HEK293T (cell line): ENCODE data around the gene LEMD1.

ENCODE experiments used
- CTCF ChIA-PET: fragments of 350-600 bp; formaldehyde crosslinking; extraction: SDS; loops from one replicate; lab custom pipeline; 2021; ENCODE audit warnings: antibody characterized with exemption, inconsistent platforms; lab: Yijun Ruan, JAX
- POLR2A ChIA-PET: fragments of 350-600 bp; formaldehyde crosslinking; extraction: SDS; loops from one replicate; lab custom pipeline; 2020; ENCODE audit warnings: antibody characterized with exemption, inconsistent platforms; lab: Yijun Ruan, JAX
- DNase-seq: peaks from one replicate; pipeline ENCODE4 v3.0.0; 2012; ENCODE audit warnings: mixed read lengths; ENCODE audit errors: extremely low spot score
- ARNT ChIP-seq: fragments of 450-650 bp; IDR thresholded peaks from 2 replicates; pipeline ENCODE4 v1.6.1; 2017; ENCODE audit warnings: mild to moderate bottlenecking
- BHLHE40 ChIP-seq: fragments of 450-650 bp; IDR thresholded peaks from 2 replicates; pipeline ENCODE4 v1.6.1; 2016; ENCODE audit warnings: mild to moderate bottlenecking, moderate library complexity, borderline replicate concordance
- CTBP1 ChIP-seq: fragments of 450-650 bp; IDR thresholded peaks from 2 replicates; pipeline ENCODE4 v1.6.1; 2016; ENCODE audit warnings: borderline replicate concordance
- ELF4 ChIP-seq: fragments of 450-650 bp; IDR thresholded peaks from 2 replicates; pipeline ENCODE4 v1.6.1; 2017; ENCODE audit warnings: antibody characterized with exemption
- FOXA1 ChIP-seq: fragments of 450-650 bp; IDR thresholded peaks from 2 replicates; pipeline ENCODE4 v1.6.1; 2016; ENCODE audit warnings: mild to moderate bottlenecking
- FOXK2 ChIP-seq: fragments of 450-650 bp; IDR thresholded peaks from 2 replicates; pipeline ENCODE4 v1.6.1; 2016; ENCODE audit warnings: mild to moderate bottlenecking
- FOXM1 ChIP-seq: fragments of 450-650 bp; IDR thresholded peaks from 2 replicates; pipeline ENCODE4 v1.6.1; 2017; ENCODE audit warnings: mild to moderate bottlenecking, borderline replicate concordance
- HDGF ChIP-seq: fragments of 450-650 bp; IDR thresholded peaks from 2 replicates; pipeline ENCODE4 v1.6.1; 2017; ENCODE audit warnings: antibody characterized with exemption, borderline replicate concordance
- L3MBTL2 ChIP-seq: fragments of 450-650 bp; conservative IDR thresholded peaks from 2 replicates; pipeline ENCODE4 v1.6.1; 2016; ENCODE audit warnings: mild to moderate bottlenecking
- LEF1 ChIP-seq: fragments of 450-650 bp; IDR thresholded peaks from 2 replicates; pipeline ENCODE4 v1.6.1; 2017; ENCODE audit warnings: mild to moderate bottlenecking, borderline replicate concordance
- NFRKB ChIP-seq: fragments of 450-650 bp; IDR thresholded peaks from 2 replicates; pipeline ENCODE4 v1.6.1; 2016; ENCODE audit warnings: mild to moderate bottlenecking, moderate library complexity
- PKNOX1 ChIP-seq: fragments of 450-650 bp; IDR thresholded peaks from 2 replicates; pipeline ENCODE4 v1.6.1; 2016
- SP1 ChIP-seq: fragments of 450-650 bp; IDR thresholded peaks from 2 replicates; pipeline ENCODE4 v1.6.1; 2017
- SUZ12 ChIP-seq: fragments of 450-650 bp; IDR thresholded peaks from 2 replicates; pipeline ENCODE4 v1.6.1; 2016; ENCODE audit warnings: mild to moderate bottlenecking
- TARDBP ChIP-seq: fragments of 450-650 bp; IDR thresholded peaks from 2 replicates; pipeline ENCODE4 v1.6.1; 2016
- ZNF384 ChIP-seq: fragments of 450-650 bp; IDR thresholded peaks from 2 replicates; pipeline ENCODE4 v1.6.1; 2016

The LEMD1 gene

GRCh38 chr1:205382561-205382960 is 39.3 kb downstream of the LEMD1 start:
- ChIA-PET POLR2A (no interaction called here), CTCF (no interaction called here)
- no peak for DNase-seq
- TF ChIP-seq SP1 = no peak
- no peak for TF ChIP-seq BHLHE40
- TF ChIP-seq L3MBTL2 = no peak
- TF ChIP-seq ARNT = no peak
- no peak for TF ChIP-seq FOXK2
- no peak for TF ChIP-seq NFRKB
- no peak for TF ChIP-seq ELF4
- no peak for TF ChIP-seq CTBP1
- TF ChIP-seq PKNOX1 = no peak
- TF ChIP-seq ZNF384 = no peak
- no peak for TF ChIP-seq FOXA1
- TF ChIP-seq TARDBP = no peak
- no peak for TF ChIP-seq FOXM1
- TF ChIP-seq LEF1 = no peak

- TF ChIP-seq HDGF (no peak), NFRKB (no peak), FOXK2 (no peak), TARDBP (no peak), L3MBTL2 (no peak), SP1 (no peak), ZNF384 (no peak), CTBP1 (no peak), FOXM1 (no peak), PKNOX1 (no peak), ARNT (no peak), BHLHE40 (no peak), ELF4 (no peak), FOXA1 (no peak), LEF1 (no peak)
- no peak for DNase-seq
- ChIA-PET CTCF (interaction anchor here (1.5 to 1.9 kb wide), 4 partner anchors 15 to 143 kb away, joined by 3 to 8 read pairs (median 7); no protein-coding TSS in a partner anchor), POLR2A (no interaction called here)
Measured at GRCh38 chr1:205381305-205381704, 40.6 kb downstream of the LEMD1 start.

- POLR2A ChIA-PET = no interaction called here
- TF ChIP-seq CTBP1 = no peak
- TF ChIP-seq ZNF384 = no peak
- no peak for TF ChIP-seq ELF4
- TF ChIP-seq ARNT = no peak
- no peak for TF ChIP-seq FOXK2
- no peak for TF ChIP-seq HDGF
- TF ChIP-seq BHLHE40 = no peak
- no peak for TF ChIP-seq FOXA1
- no peak for DNase-seq
- CTCF ChIA-PET = interaction anchor here (1.5 to 1.9 kb wide), 4 partner anchors 16 to 143 kb away, joined by 3 to 8 read pairs (median 7); no protein-coding TSS in a partner anchor
Measured at GRCh38 chr1:205380882-205381281, 41.0 kb downstream of the LEMD1 start.

GRCh38 chr1:205379056-205379455 is 42.8 kb downstream of the LEMD1 start:
- ChIA-PET POLR2A (no interaction called here), CTCF (no interaction called here)
- TF ChIP-seq L3MBTL2 = no peak
- DNase-seq = no peak

- CTCF ChIA-PET = no interaction called here
- TF ChIP-seq ZNF384 = no peak
- no peak for TF ChIP-seq ELF4
- POLR2A ChIA-PET = no interaction called here
- DNase-seq = no peak
Measured at GRCh38 chr1:205377355-205377754, 44.5 kb downstream of the LEMD1 start.

GRCh38 chr1:205376739-205377138 is 45.1 kb downstream of the LEMD1 start:
- no peak for TF ChIP-seq CTBP1
- no peak for TF ChIP-seq HDGF
- no peak for TF ChIP-seq TARDBP
- POLR2A ChIA-PET = no interaction called here
- CTCF ChIA-PET = interaction anchor here (0.5 kb wide), 1 partner anchor 854 kb away, joined by 5 read pairs; no protein-coding TSS in a partner anchor
- no peak for DNase-seq

GRCh38 chr1:205375835-205376545 is 45.9 kb downstream of the LEMD1 start:
- DNase-seq = peak; percentile 69
- ChIA-PET POLR2A (no interaction called here), CTCF (interaction anchor here (0.7 to 1.0 kb wide), 2 partner anchors 112 to 615 kb away, joined by 3 to 4 read pairs; no protein-coding TSS in a partner anchor)
- TF ChIP-seq NFRKB (no peak), CTBP1 (no peak), SUZ12 (no peak)
